ENCODE measurements around the gene ASB5. TPM values are rescaled to one million over a fixed set of nuclear protein-coding genes. Genes with fewer than 3 reads are reported as not detected.

Gene ASB5
- polyA plus RNA-seq, 1 donor (not counting 4 experiments of a cell fraction or from before 2014, with no cell fraction given) = not detected

GRCh38 chr4:176277162-176277904, 8.3 kb upstream of the ASB5 start:
- no peak overlapping the region for H3K27ac ChIP-seq (ENCODE audit: control insufficient read depth, insufficient read depth, low read length)
- H3K9me3 ChIP-seq (ENCODE audit: control insufficient read depth, low read depth, low read length) = no peaks in the 10 kb centered on the region
- no peaks in the 10 kb centered on the region for H4K20me1 ChIP-seq (ENCODE audit: control insufficient read depth, extremely low read depth, insufficient read depth, low read length)
- no peaks in the 10 kb centered on the region for H3K79me2 ChIP-seq (ENCODE audit: control insufficient read depth, insufficient read depth, low read length)
- TF ChIP-seq, protein P1, sequence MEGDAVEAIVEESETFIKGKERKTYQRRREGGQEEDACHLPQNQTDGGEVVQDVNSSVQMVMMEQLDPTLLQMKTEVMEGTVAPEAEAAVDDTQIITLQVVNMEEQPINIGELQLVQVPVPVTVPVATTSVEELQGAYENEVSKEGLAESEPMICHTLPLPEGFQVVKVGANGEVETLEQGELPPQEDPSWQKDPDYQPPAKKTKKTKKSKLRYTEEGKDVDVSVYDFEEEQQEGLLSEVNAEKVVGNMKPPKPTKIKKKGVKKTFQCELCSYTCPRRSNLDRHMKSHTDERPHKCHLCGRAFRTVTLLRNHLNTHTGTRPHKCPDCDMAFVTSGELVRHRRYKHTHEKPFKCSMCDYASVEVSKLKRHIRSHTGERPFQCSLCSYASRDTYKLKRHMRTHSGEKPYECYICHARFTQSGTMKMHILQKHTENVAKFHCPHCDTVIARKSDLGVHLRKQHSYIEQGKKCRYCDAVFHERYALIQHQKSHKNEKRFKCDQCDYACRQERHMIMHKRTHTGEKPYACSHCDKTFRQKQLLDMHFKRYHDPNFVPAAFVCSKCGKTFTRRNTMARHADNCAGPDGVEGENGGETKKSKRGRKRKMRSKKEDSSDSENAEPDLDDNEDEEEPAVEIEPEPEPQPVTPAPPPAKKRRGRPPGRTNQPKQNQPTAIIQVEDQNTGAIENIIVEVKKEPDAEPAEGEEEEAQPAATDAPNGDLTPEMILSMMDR (optimal IDR thresholded peaks at IDR 0.05 in 1 of 3, IDR thresholded peaks at IDR 0.05 in 1 of 3, conservative IDR thresholded peaks at IDR 0.05 in 1 of 3; ENCODE audit: extremely low read depth in 1 of 3, insufficient read depth in 2 of 3, low read length in 3 of 3) = peak; percentile 40 to 62 (median 59)
- no peak for TF ChIP-seq EZH2 (IDR thresholded peaks at IDR 0.05; ENCODE audit: low read length)
- H3K9me1 ChIP-seq (ENCODE audit: control insufficient read depth, extremely low read depth, insufficient read depth, low read length) = no peaks in the 10 kb centered on the region
- H3K36me3 ChIP-seq (ENCODE audit: control insufficient read depth in 2 of 2, extremely low read depth in 1 of 2, insufficient read depth in 2 of 2, low read length in 2 of 2) = no peaks in the 10 kb centered on the region
- no peaks in the 10 kb centered on the region for H3K27me3 ChIP-seq (ENCODE audit: control insufficient read depth, extremely low read depth, insufficient read depth, low read length)
- no peak for DNase-seq (ENCODE audit: low read depth, low spot score)
- H3K4me2 ChIP-seq (ENCODE audit: control insufficient read depth, extremely low read depth, insufficient read depth, low read depth, low read length) = no peak overlapping the region
- no peak overlapping the region for H3K9ac ChIP-seq (ENCODE audit: control insufficient read depth, extremely low read depth, insufficient read depth, low read length)
- peaks cover 9% of the 10 kb centered on the region for H3K4me1 ChIP-seq (ENCODE audit: control insufficient read depth, extremely low read depth, insufficient read depth, low read length)
- dilution Hi-C loops (cut with MboI; ENCODE audit: extremely low pct_ligation_motif_present, low sequenced_read_pairs) = no loop called here
- H2AFZ ChIP-seq (ENCODE audit: control insufficient read depth, low read length) = no peak overlapping the region
- no peak for FAIRE-seq
- H3K4me3 ChIP-seq (ENCODE audit: control insufficient read depth in 2 of 3, extremely low read depth in 1 of 3, insufficient read depth in 2 of 3, low read depth in 1 of 3, low read length in 3 of 3) = no peak overlapping the region

GRCh38 chr4:176276710-176277109, 7.7 kb upstream of the ASB5 start:
- Histone ChIP-seq H3K4me3 (ENCODE audit: control insufficient read depth in 2 of 3, extremely low read depth in 1 of 3, insufficient read depth in 2 of 3, low read depth in 1 of 3, low read length in 3 of 3) (no peak overlapping the region), H2AFZ (ENCODE audit: control insufficient read depth, low read length) (no peak overlapping the region), H3K79me2 (ENCODE audit: control insufficient read depth, insufficient read depth, low read length) (no peaks in the 10 kb centered on the region), H3K36me3 (ENCODE audit: control insufficient read depth in 2 of 2, extremely low read depth in 1 of 2, insufficient read depth in 2 of 2, low read length in 2 of 2) (no peaks in the 10 kb centered on the region), H3K4me2 (ENCODE audit: control insufficient read depth, extremely low read depth, insufficient read depth, low read depth, low read length) (no peak overlapping the region), H3K4me1 (ENCODE audit: control insufficient read depth, extremely low read depth, insufficient read depth, low read length) (peaks cover 13% of the 10 kb centered on the region), H3K27me3 (ENCODE audit: control insufficient read depth, extremely low read depth, insufficient read depth, low read length) (no peaks in the 10 kb centered on the region), H3K27ac (ENCODE audit: control insufficient read depth, insufficient read depth, low read length) (no peak overlapping the region), H3K9ac (ENCODE audit: control insufficient read depth, extremely low read depth, insufficient read depth, low read length) (no peak overlapping the region), H3K9me1 (ENCODE audit: control insufficient read depth, extremely low read depth, insufficient read depth, low read length) (no peaks in the 10 kb centered on the region), H4K20me1 (ENCODE audit: control insufficient read depth, extremely low read depth, insufficient read depth, low read length) (no peaks in the 10 kb centered on the region), H3K9me3 (ENCODE audit: control insufficient read depth, low read depth, low read length) (no peaks in the 10 kb centered on the region)
- no peak for FAIRE-seq
- DNase-seq (ENCODE audit: low read depth, low spot score) = no peak
- TF ChIP-seq, protein P1 (optimal IDR thresholded peaks at IDR 0.05 in 1 of 3, IDR thresholded peaks at IDR 0.05 in 1 of 3, conservative IDR thresholded peaks at IDR 0.05 in 1 of 3; ENCODE audit: extremely low read depth in 1 of 3, insufficient read depth in 2 of 3, low read length in 3 of 3) = no peak
- TF ChIP-seq EZH2 (IDR thresholded peaks at IDR 0.05; ENCODE audit: low read length) = no peak
- dilution Hi-C loops (cut with MboI; ENCODE audit: extremely low pct_ligation_motif_present, low sequenced_read_pairs) = no loop called here

Measured in keratinocyte (primary cell).